ENCODE results near the gene NRIP3.

Gene NRIP3

DNA sequence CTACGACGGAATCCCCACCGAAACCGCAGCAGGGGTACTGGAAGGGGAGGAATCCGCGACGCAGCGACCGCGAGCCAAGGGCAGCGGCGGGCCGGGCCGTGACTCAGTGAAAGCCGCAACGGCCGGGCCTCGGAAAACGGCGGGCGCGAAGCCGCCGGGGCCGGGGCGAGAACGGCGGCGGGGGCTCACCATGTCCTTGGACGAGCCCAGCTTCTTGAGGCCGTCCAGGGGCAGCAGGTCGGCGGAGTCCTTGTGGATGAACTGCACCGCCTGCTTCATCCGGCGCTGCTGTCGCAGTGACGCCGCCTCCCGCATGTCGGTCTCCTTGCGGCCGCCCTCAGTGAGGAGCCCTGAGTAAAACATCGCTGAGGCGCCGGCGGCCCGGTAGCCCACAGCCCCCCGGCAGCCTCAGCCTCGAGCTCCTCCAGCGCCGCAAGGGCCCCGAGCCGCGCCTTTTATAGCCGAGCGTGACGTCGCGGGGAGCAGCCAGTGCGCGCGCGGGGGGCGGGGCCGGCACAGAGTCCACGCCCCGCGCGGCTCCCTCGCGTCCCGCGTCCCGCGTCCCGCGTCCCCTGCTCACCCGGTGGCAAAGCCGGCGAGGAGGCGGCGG, at the start of gene NRIP3:
Gene NRIP3, minus strand, starts transcription at position 429 of the 610 bp plus-strand sequence. Its CDS starts 66 bp downstream, at position 363.
- peak; percentile 55 to 56 for DNase-seq (ENCODE audit: low read depth in 2 of 2)

DNA sequence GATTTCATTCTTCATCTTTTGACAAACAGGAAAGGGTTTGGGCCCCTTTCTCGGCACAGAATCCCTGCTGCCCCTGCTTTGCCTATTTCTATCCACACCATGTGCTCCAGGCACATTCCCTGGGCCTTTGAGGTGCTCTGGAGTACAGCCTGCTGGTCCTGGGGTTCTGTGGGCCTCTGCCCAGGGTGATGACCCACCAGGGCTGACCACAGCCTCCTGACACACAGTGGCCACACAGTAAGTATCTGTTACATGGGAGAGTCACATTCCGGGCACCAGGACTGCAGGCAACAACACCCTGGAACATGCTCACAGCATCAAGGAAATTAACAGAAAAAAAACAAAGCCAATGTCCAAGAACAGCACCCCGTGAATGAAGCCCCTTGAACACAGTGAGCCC, 48.5 kb upstream of the NRIP3 start:
- DNase-seq (ENCODE audit: low read depth in 2 of 2): no peak

DNA sequence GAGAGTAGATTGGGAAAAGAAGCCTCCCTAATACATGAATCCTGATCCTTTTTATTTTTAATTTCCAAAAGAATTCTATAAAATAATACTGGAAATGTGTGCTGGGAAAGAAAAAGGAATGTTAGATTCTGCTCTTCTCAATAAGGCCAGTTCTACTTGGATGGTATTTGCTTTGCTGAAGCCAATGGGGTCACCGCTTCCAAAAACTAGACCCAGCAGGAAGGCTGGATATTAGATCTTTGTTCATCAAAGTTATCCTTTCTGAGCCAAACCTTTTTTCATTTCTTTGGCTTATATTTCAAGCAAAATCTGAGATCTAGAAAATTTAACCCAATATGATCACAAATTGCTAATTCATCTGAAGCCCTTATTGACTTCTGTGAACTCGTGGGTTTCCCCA, 46.2 kb upstream of the NRIP3 start:
- no peak for DNase-seq (ENCODE audit: low read depth in 2 of 2)

DNA sequence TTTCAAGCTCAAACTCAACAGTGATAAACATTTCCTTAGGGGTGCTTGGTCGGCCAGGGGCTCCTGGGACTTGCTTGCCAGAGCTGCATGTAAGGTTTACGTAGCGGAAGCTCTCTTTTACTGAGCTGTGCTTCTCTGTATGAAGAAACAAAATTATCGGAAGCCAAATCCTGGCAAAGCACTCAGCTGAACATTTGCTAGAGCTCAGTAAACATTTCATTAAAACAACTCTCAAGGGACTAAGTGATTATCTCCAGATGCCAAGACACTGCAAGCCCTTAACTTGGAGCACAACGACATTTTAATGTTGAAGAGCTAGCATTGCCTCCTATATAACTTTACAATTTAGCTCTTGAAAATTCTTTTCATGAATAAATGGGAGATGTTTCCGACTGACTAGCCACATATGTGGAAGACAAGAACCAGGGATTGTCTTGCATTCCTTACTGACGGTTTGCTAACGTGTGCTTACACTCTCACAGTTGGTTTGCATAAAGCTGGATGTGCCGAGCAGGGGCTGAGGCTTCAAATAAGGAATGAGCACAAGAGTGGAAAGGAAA, 44.2 kb upstream of the NRIP3 start:
- DNase-seq (ENCODE audit: low read depth in 2 of 2): no peak

DNA sequence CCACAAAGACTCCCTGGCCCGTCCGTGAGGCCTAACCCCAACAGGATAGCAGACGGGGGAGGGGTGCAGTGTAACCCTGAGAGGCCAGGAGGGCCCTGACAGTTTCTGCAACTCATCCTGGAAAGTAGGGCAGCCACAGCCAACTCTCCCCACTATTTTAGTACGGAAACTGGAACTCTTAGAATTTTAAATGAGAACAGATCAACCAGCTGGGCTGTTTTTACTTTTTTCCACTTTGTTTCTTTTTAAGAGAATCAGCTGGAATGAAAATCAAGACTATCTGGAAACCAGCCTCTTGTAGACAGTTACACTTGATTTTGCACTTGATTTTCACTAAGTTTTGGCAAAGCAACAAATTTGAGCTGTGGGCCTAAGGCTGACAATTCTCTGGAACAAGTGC, 42.7 kb upstream of the NRIP3 start:
- no peak for DNase-seq (ENCODE audit: low read depth in 2 of 2)

DNA sequence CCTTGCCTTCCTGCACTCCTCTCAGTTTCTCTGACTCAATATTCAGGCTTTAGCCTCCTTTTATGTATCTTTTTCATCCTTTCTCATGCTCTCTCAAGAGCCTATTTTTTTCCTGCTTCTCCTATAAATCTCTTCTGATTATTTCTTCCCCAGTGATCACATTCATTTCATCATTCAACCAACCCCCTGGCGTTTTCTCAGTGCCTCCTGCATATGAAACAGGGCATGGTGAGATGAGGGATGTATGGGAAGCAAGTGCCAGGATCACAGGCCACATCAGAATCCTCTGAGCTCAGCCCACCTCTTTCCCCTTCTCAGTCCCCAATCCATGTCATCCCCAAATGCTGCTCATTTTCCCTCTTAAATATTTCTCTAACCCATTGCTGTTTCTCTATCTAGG, 38.7 kb upstream of the NRIP3 start:
- no peak for DNase-seq (ENCODE audit: low read depth in 2 of 2)

DNA sequence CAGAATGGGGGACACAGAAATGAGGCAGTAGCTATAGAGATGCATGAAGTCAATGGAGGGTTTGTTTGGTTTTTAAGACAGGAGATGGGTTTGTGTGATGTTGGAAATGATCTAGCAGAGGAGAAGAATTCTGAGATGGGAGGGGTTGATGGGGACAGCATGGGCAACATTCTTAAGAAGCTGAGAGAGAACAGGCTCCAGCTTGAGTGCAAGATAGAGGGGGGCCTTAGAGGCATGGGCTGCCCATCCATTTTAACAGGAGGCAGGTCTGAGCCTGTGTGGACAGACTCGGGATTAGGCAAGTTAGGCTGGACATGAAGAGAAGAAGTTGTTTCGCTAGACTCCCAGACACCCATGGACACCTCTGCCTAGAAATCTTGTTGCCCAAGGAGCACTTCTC, 37.9 kb upstream of the NRIP3 start:
- DNase-seq (ENCODE audit: low read depth in 2 of 2): no peak

DNA sequence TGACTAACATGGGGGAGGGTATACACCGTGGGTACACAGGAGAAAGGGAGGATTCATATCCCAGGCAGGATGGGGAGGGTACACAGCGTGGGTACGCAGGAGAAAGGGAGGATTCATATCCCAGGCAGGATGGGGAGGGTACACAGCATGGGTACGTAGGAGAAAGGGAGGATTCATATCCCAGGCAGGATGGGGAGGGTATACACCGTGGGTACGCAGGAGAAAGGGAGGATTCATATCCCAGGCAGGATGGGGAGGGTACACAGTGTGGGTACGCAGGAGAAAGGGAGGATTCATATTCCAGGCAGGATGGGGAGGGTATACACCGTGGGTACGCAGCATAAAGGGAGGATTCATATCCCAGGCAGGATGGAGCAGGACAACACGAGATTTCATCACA, 36.6 kb upstream of the NRIP3 start:
- DNase-seq (ENCODE audit: low read depth in 2 of 2): no peak

DNA sequence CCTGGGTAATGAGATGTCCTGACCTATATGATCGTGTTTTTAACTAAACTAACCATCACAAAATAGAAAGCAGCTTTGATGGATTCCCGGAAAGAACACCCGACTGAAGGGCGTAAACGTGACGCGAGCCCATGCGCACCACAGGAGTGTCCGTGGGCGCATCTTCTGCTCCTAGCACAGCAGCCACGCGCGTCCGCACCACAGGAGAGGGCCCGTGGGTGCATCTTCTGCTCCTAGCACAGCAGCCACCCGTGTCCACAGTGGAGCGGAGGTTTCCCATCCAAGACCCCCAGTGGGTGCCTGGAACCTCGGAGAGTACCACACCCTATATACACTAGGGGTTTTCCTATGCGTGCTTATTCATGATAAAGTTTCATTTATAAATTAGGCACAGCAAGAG, 36.1 kb upstream of the NRIP3 start:
- DNase-seq (ENCODE audit: low read depth in 2 of 2): no peak

DNA sequence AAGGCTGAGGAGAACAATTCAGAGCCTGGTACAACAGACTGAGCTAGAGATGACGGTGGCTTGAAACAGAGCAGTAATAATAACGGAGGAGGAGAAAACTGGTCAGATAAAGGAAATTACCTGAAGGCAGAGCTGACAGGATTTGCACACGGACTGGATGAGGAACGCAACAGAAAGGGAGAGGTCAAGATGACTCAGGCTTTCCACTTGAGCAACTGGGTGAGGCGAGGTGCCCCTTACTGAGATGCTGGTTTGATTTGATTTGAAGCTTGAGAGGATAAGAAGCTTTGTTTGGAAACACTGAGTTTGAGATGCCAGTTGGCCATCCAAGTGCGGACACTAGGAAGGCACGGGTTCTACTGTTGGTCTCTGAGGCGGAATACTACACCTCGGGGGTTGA, 35.4 kb upstream of the NRIP3 start:
- no peak for DNase-seq (ENCODE audit: low read depth in 2 of 2)

DNA sequence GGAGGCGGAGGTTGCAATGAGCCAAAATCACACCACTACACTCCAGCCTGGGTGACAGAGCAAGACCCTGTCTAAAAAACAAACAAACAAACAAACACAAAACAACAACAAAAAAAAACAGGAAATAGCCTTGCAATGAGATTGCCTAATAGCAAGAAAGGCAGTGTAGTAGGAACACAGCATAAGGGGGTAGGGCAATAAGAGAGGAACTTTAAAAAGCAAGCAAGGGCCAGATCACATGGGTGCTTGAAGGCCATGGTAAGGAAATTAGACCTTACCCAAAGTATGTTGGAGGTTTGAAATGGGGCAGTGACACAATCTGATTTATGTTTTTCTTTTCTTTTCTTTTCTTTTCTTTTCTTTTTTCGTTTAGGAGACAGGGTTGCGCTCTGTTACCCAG, 34.7 kb upstream of the NRIP3 start:
- DNase-seq (ENCODE audit: low read depth in 2 of 2): no peak

DNA sequence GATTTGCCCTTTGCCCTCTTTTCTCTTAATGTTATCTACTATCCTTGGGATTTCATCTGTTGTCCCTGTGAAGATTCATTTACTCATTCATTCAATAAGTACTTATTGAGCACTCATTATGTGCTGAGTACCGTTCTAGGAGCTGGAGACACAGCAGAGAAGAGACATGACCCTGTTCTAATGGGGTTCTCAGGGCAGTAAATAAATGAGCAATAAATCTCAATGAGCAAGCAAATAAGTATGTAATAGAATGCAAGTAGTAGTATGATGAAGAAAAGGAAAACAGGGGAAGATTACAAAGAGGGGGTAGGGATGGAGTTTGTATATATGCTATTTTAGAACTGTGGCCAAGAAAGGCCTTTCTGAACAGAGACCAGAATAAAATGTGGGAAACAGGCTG, 34.2 kb upstream of the NRIP3 start:
- no peak for DNase-seq (ENCODE audit: low read depth in 2 of 2)

DNA sequence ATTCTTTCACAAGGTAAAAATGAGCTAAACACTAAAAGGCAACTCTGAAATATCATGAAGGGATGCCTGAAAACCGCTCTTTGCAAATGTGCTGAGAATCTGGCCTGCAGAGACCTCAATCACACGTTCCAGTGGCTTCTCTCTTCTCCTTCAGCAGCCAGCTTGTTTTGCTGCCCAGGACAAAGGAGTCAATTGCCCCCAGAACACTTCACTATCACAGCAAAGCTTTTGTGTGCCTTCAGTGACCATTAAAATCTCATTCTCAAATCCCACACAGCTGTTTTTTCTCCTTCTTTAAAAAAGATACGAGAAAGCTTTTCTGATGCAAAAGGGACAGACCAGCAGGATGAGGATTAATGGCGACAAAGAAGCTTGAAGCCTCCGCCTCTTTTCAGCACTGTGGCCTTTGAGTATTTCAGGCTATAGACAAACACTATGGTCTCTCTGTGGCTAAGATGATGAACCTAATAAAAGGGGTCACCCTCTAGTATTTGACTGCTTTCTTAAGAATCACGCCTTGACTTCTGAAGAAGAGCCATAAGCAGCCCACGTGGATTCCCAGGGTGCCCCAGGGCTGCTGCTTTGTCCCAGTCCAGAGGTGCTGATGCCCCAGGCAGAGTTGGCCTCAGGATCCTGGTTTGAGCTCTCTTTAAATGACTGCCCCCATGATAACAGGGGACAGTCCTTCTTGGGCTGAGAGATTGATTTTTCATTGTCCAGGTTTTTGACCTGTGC, 33.4 kb upstream of the NRIP3 start:
- no peak for DNase-seq (ENCODE audit: low read depth in 2 of 2)

DNA sequence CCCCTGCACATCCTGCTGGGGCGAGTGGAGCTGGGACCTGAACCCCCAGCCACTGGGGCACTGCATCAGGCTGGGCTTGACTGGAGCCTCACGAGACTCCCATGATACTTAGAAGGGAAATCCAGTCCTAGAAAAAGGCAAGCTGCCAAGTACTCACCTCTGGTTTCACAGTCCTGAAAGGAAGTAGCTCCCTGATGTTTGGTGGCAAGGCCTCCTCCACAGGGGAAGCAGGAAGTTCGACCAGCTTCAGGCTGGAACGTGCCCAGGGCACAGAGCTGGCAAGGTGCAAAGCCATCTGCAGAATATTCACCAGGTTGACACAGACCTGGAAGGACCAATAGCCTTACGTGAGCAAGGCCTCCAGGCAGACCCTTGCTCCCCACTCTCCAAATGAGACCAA, 26.8 kb upstream of the NRIP3 start:
- no peak for DNase-seq (ENCODE audit: low read depth in 2 of 2)

DNA sequence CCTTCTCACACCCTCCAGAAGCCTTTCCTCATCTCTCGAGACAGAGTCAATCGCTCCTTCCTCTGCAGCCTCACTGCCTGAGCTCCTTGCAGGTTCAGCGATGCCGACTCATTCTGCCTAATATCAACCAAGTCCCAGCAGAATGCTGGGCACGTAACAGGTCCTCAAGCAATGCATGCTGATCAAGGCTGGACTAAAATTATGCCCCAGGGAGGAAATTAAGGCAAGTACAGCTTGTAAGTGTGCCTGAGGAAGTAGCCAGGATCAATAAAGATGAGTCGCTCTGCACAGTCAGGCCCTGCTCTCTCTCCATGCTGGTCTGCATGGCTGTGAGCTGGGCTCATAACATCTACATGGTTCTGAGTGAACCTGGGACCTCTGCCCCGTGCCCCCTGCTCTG, 25.6 kb upstream of the NRIP3 start:
- no peak for DNase-seq (ENCODE audit: low read depth in 2 of 2)

DNA sequence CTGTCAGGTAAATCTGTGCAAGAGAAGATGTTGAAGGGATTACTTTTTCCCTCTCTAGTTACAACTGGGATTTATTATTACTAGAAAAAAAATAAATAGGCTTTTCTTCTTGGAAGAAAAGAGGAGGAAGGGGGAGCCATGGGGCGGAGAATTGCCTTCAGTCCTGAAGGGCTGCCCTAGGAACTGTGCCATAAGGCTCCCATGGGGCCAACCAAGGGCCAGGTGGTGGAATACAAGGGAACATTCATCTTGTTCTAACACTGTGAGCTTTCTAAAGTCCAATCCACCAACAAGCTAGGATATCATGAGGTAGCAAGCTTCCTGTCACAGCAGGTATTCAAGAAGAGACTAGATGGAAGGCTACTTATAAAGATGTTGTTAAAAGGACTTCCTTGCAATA, 24.8 kb upstream of the NRIP3 start:
- DNase-seq (ENCODE audit: low read depth in 2 of 2): no peak

DNA sequence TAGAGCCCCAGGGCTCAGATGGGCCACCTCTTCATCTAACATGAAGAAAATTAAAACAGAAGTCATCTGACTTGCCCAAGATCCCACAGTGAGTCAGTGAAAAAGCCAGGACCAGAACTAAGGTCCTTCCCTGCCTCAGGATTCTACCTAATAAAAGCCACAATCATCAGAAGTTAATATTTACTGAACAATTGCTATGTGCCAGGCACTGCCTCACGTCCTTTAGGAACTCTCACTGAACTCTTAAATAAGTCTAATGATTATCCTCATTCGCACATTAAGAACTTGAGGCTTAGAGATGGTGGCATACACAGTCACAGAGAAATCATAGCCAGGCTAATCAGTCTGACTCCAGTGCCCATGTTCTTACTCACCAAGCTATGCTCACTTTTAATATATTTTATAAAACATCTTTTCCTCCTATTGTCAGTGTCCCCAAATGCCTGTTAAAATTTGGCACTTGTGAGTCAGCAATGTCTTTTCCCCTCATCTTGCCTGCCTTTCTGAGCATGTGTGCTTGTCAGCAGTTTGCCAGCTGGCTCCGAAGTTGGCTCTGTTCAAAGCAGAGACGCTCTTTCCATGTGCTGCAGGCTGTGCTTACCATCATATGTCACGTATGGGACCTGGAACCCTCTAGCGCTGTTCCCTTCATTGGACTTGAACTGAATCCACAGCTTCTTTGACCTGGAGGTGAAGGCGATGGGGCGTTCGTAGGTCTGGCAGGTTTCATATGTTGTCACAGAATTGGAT, 21.5 kb upstream of the NRIP3 start:
- no peak for DNase-seq (ENCODE audit: low read depth in 2 of 2)

DNA sequence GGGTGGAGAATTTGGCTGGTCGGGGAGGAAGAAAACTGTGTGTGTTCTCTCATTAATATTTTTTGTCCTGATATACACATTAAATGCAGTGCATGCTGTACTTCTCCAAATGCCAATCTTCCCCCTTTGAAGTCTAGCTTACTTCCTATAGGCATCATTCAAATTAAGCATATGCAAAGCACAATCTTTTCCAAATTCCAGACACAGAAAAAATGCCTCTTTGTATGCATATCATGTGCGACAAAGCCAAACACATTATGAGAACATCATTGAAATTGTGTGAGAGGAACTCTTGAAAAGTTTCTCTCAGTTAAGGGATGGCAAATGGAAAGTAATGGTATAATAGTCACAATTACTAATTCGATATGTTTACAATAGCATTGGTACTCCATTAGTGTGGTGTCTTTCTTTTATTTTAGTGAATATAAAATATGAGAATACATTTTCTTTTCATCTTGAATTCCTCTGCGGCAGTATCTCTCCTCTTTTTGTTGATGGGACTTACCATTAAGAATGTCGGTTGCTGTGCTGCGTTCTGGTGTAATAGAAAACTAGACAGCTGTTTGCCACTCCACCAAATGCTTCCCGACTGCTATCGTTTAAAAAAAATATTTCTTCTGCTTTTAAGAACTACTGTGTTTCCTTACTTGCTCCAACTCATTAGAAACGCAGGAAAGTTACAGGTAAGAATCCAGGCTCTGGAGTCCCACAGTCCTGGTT, 19.3 kb upstream of the NRIP3 start:
- no peak for DNase-seq (ENCODE audit: low read depth in 2 of 2)

DNA sequence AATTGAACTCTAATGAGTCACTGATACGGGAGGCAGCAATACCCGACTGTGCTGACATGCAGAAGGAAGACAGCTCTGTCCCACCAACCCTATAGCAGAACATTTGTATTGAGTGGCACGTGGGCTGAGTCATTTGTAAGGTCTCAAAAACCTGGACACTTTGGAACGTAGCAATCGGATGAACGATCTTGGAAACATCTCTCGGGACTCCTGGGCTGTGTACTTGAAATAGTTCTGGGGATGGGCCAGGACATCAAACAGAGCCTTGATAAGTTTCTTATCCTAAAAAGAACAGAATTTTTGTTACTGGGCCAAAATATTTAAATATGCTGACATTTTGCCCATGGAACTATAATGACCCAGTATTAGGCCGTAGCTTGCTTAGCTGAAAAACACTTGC, 17.1 kb upstream of the NRIP3 start:
- no peak for DNase-seq (ENCODE audit: low read depth in 2 of 2)

DNA sequence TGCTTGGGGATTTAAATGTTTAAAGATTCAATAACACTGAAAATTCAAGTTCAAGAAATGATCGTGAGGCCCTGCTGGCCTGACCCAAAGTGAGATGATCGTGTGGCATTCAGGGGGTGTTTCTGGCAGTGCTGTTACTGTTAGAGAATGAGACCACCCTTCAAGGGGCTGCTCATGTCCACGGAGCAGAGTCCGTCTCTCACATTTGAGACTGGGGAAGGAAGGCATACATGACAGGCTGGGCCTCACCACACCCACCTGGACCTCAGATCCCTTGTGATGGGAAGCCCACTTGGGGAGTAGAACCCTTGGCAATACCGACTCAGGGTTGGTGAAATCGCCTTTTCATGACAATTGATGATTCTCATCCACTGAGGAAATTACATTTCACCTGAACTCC, 16.1 kb upstream of the NRIP3 start:
- DNase-seq (ENCODE audit: low read depth in 2 of 2): no peak

DNA sequence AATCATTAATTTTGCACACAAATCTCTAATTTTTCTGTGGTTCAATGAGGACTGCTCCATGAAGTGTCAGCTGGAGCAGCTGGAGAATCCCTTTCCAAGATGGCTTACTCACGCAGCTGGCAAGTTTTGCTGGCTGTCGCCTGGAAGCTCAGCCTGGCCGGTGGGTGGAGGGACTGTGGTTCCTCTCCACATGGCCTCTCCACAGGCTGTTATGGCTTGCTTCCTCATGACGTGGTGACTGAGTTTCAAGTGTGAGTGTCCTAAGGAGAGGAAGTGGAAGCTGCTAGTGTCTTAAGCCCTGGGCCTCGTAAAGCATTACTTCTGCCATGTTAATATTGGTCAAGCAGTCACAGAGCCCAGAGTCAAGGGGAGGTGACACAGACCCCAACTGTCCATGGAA, 14.0 kb upstream of the NRIP3 start:
- DNase-seq (ENCODE audit: low read depth in 2 of 2): no peak

Data from stimulated activated CD4-positive, alpha-beta T cell treated with anti-CD3 and anti-CD28 coated beads, Interleukin-1b, Interleukin-23, amount 100 ng/mL, for 1 hour (primary cell).